ENCODE measurements around the gene GRIN2A. TPM values are rescaled to one million over a fixed set of nuclear protein-coding genes. Genes with fewer than 3 reads are reported as not detected.

The GRIN2A gene
- total and polyA plus RNA-seq, 2 of the 8 experiments (the other 6 are each of a cell fraction or from before 2014, with no cell fraction given): 0.18 to 1.8 TPM

DNA sequence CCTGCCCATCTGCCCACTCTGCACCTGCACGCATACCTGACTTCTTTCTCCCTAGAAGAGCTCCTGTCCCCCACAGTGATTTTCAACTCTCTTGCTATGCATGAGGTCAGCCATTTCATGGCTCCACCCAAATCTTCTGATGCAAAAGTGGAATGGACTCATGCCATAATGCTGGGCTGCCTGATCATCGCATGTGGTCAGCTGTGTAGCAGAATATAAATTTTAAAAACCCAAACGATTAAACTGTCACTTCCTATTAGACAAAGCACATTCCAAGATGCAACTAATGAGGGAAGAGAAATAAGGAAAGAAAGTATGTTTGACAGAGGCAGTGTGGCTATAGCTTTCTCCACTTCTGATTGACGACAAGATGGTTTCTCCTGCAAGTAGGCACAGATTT is 26.1 kb downstream of the GRIN2A start (continued):
- TF ChIP-seq, protein P1, sequence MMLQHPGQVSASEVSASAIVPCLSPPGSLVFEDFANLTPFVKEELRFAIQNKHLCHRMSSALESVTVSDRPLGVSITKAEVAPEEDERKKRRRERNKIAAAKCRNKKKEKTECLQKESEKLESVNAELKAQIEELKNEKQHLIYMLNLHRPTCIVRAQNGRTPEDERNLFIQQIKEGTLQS (IDR thresholded peaks at IDR 0.05; ENCODE audit: insufficient read depth, low read depth, low read length): no peak
- TF ChIP-seq POU5F1 (IDR thresholded peaks at IDR 0.05; ENCODE audit: low read depth, low read length) (no peak), NANOG (IDR thresholded peaks at IDR 0.05; ENCODE audit: insufficient read depth, low read depth, low read length, poor library complexity, severe bottlenecking) (no peak)
